HL-60/S4 treated with retinoic acid at 250 ng/mL for 4 days and 3 days (cell line): ENCODE measurements around the gene CDK15.
"Not testable (repeated sequence)": the region's sequence is repeated elsewhere in the genome, so short reads cannot be mapped to it uniquely, and the experiment has no call there.

ENCODE experiments used
- in situ Hi-C: fragments of 300-500 bp; cut with MboI; formaldehyde crosslinking; loops from 2 replicates; pipeline ENCODE4 v1.7.0; 2022; ENCODE audit warnings: low sequenced_read_pairs

The CDK15 gene

GRCh38 chr2:201824212-201824611, 17.9 kb downstream of the CDK15 start:
- in situ Hi-C loops, result no loop called here

DNA sequence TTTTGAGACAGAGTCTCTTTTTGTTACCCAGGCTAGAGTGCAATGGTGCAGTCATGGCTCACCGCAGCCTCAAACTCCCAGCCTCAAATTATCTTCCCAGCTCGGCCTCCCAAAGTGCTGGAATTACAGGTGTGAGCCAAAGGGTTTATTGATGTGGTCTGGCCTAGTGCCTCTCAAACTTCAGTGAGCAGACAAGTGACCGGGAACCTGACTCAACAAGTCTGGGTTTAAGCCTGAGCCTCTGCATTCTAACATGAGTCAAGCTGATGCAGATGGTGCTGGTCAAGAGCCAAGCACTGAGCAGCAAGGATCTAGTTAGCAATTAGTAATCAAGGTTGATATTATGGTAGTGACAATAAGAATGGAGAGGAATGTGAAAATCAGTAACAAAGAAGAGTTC, 21.3 kb downstream of the CDK15 start:
- in situ Hi-C loops, result no loop called here

- in situ Hi-C loops, result no loop called here
These were observed 21.9 kb downstream of the CDK15 start for GRCh38 chr2:201828220-201828619.

GRCh38 chr2:201830666-201831065, 24.3 kb downstream of the CDK15 start:
- in situ Hi-C loops, result no loop called here

GRCh38 chr2:201831469-201831868, 25.1 kb downstream of the CDK15 start:
- in situ Hi-C loops, result no loop called here

DNA sequence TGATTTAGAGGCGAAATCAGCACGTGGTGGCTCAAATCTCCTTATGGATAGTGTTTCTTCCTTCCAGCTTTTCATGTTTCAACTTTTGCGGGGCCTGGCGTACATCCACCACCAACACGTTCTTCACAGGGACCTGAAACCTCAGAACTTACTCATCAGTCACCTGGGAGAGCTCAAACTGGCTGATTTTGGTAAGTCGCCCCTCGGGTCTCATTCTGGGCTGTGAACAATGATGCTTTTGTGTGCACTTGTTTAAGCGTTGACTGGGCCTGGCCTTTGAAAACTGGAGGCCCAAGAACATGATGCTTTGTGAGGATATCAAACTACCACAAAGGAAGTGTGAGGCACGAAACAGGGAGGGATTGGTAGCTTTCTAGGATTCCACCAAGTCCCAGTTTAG, 27.4 kb downstream of the CDK15 start:
- in situ Hi-C loops, result no loop called here

DNA sequence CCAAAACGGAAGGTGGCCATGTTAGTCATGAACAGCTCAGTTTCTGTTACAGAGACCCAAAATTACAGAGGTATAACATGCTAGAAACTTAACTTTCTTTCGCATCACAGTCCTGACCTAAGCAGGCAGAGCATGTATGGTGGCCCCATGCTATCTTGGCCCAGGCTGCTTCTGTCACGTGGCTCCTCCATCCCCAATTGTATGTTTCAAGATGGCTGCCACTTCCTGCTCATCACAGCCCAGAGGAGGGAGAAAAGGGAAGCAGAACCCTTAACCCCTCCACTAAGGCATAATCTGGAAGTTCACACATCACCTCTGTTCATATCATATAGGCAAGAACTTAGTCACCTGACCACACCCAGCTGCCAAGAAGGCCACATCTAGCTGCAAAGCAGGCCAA, 28.7 kb downstream of the CDK15 start:
- in situ Hi-C loops, result no loop called here

GRCh38 chr2:201837391-201837790, 31.1 kb downstream of the CDK15 start:
- in situ Hi-C loops, result no loop called here

- in situ Hi-C loops, result no loop called here
These were observed 31.6 kb downstream of the CDK15 start for GRCh38 chr2:201837824-201838431.

- in situ Hi-C loops, result no loop called here
These were observed 33.4 kb downstream of the CDK15 start for GRCh38 chr2:201839727-201840126.

- in situ Hi-C loops, result no loop called here
These were observed 34.4 kb downstream of the CDK15 start for GRCh38 chr2:201840726-201841125.

DNA sequence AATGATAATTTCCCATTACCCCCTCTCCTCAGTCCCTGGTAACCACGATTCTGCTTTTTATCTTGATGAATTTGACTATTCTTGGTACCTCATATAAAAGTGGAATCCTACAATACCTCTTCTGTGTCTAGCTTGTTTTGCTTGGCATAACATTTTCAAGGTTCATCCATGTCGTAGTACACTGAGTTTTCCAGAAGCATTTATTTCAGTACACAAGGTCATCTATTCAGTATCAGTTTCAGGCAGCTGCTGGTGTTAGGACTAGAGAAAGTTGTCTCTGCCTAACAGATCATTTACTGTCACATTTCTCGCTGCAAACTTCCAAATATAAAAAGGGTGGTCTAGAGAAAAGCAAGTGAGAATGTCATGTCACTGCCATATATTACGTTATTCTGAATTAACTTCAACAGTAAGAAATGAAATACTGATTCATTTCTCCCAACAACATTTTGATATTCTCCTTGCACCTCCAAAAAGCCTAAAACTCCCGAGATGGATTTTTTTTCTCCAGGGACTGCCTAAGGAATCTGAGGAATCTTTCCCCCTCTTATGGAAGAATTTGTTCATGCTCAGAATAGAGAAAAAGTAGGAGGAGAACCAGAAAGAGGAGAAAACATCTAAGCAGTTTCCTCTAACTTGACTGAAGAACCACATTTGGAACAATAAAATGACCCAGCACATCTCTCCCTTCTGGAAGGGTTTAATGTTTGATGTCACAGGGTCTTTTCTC, 36.0 kb downstream of the CDK15 start:
- in situ Hi-C loops, result no loop called here

DNA sequence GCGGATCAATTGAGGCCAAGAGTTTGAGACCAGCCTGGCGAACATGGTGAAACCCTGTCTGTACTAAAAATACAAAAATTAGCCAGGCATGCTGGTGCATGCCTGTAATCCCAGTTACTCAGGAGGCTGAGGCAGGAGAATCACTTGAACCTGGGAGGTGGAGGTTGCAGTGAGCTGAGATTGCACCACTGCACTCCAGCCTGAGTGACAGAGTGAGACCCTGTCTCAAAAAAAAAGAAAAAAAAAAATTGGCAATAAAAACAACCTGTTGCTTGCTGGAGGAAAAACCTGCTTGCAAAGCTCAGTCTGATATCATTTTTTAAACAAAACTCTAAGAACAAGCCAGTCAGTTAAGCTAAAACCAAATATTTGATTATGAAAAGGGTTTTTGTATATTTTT, 38.6 kb downstream of the CDK15 start:
- in situ Hi-C loops, result not testable (repeated sequence)

GRCh38 chr2:201847481-201847880, 41.1 kb downstream of the CDK15 start:
- in situ Hi-C loops, result no loop called here

- in situ Hi-C loops, result loop anchor here (25.0 kb wide), 1 partner anchor 335 kb away; no protein-coding TSS in a partner anchor
These were observed 46.1 kb downstream of the CDK15 start for GRCh38 chr2:201852462-201852861.

DNA sequence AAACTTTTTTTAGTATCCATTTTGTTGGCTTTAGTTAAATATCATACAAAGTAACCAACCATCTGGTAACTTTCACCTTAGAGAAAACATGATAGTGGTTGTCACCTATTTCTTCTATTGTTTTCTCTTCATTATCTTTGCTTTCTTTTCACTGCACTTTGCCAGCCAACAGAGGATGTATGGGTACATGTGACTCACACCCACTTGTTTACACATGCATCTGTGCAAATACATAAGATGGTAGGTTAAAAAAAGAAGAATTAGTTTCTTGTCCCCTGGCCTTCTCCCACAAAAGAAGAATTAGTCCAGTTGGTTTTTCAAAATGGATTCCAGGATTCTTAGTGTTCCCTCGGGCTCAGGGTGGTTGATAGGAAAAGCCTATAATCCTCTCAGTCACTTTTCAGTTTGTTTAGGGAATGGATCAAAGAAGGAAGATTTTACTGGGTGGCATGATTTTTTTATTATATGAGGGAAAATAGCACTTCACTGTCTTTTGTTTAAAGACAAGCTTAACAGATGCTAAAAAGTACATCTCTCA, 46.6 kb downstream of the CDK15 start:
- in situ Hi-C loops, result loop anchor here (25.0 kb wide), 1 partner anchor 334 kb away; no protein-coding TSS in a partner anchor

DNA sequence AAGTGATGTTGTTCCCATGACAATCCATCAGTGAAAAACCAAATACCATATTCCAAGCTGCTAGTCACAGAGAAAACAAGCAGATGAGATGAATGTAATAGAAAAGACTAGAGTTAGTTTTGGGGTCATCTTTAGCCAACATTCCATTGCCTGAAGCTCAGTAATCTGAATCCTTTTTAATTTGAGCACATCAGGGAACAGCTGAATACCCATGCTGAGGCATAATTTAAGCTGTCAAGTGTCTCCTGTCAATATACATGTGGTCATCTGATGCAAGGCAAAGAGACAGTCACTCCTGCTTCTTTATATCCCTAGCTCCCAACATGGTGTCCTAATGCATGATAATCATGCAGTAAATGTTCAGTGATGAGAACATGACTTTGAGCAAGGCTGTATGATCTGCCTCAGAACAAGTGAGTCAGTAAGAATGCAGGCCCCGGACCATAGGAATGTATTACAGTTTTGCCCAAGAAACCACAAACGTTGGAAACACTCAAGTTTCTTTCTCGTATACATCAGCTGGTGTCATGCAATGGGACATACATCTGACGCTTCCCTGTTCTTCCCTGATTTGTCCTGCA, 48.0 kb downstream of the CDK15 start:
- in situ Hi-C loops, result loop anchor here (25.0 kb wide), 1 partner anchor 333 kb away; no protein-coding TSS in a partner anchor

GRCh38 chr2:201854841-201855240, 48.5 kb downstream of the CDK15 start:
- in situ Hi-C loops, result loop anchor here (25.0 kb wide), 1 partner anchor 332 kb away; no protein-coding TSS in a partner anchor

GRCh38 chr2:201855356-201855755, 49.0 kb downstream of the CDK15 start:
- in situ Hi-C loops, result loop anchor here (25.0 kb wide), 1 partner anchor 332 kb away; no protein-coding TSS in a partner anchor

DNA sequence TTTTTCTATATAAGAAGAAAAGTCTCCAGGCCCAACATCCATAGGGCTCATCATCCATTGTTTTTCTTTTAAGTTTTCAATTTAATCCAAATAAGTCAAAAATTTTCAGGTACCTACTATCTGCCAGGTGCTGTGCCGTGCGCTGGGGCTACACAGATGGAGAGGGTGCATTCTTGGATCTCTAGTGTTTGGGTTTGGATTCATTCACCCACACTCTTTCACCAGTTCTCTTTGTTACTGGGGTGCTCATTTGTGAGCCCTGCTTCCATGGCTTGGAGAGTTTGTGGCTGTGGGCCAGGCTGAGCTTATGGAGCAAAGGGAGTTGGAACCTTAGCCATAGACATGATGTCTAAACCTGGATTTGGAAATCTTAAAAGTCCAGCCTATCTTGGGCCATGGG, 51.0 kb downstream of the CDK15 start:
- in situ Hi-C loops, result loop anchor here (25.0 kb wide), 1 partner anchor 330 kb away; no protein-coding TSS in a partner anchor
